NB4 (cell line): ENCODE data around the gene SLC28A2.
"Not testable (repeated sequence)": the region's sequence is repeated elsewhere in the genome, so short reads cannot be mapped to it uniquely, and the experiment has no call there.

Experiments used
- DNase-seq: peaks from one replicate; pipeline ENCODE4 v3.0.0; 2010; ENCODE audit warnings: low read depth
- H3K4me3 ChIP-seq: one replicate; pipeline ENCODE4 v1.5.1; 2011; ENCODE audit warnings: mild to moderate bottlenecking, low read depth, low read length, moderate library complexity
- MYC ChIP-seq: IDR thresholded peaks from 2 replicates; pipeline ENCODE4 v1.6.1; 2011; ENCODE audit warnings: low read depth, low read length
- POLR2A ChIP-seq: IDR thresholded peaks from 2 replicates; pipeline ENCODE4 v1.6.1; 2011; ENCODE audit warnings: mild to moderate bottlenecking; ENCODE audit not compliant: insufficient read length; ENCODE audit errors: extremely low read depth
- TF ChIP-seq, protein P1 (sequence below): IDR thresholded peaks from one replicate; pipeline ENCODE4 v1.5.1; 2012; ENCODE audit warnings: low read depth, low read length
- TF ChIP-seq, protein P2 (sequence below): IDR thresholded peaks from 2 replicates; pipeline ENCODE4 v1.6.1; 2011; ENCODE audit warnings: low read depth, low read length

The SLC28A2 gene

DNA sequence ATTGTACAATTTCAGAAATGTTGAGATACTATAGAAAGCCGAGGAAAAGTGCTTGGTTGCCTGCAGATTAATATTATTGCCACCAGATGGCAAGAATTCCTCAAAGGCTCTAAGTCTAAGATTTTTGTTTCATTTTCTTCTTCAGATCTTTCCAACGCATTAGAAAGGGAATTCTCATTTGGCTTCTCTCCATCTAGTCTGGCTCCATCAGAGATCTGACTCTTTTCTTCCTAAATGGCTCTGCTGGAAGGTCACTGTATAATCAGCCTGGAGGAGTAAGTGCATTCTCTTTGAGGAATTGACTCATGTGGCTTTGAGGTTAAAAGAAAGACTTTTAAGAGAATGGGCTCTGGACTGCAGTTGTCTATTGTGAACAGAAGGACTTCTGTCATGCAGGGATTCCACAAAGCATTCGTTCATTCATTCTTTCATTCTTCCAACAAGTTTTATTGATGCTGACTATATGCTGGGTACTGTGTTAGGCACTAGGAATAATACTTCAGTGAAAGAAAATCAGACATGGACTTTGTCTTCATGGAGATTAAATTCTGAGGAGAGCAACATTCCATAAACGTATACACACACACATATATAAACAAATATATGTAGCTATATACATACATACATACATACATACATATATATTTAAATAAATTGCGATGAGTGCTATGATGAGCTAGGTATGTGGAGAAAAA is 55.3 kb downstream of the SLC28A2 start:
- H3K4me3 ChIP-seq = peak overlapping the region; percentile 9
- TF ChIP-seq, protein P1, sequence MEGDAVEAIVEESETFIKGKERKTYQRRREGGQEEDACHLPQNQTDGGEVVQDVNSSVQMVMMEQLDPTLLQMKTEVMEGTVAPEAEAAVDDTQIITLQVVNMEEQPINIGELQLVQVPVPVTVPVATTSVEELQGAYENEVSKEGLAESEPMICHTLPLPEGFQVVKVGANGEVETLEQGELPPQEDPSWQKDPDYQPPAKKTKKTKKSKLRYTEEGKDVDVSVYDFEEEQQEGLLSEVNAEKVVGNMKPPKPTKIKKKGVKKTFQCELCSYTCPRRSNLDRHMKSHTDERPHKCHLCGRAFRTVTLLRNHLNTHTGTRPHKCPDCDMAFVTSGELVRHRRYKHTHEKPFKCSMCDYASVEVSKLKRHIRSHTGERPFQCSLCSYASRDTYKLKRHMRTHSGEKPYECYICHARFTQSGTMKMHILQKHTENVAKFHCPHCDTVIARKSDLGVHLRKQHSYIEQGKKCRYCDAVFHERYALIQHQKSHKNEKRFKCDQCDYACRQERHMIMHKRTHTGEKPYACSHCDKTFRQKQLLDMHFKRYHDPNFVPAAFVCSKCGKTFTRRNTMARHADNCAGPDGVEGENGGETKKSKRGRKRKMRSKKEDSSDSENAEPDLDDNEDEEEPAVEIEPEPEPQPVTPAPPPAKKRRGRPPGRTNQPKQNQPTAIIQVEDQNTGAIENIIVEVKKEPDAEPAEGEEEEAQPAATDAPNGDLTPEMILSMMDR = no peak
- TF ChIP-seq MYC = no peak
- TF ChIP-seq, protein P2, sequence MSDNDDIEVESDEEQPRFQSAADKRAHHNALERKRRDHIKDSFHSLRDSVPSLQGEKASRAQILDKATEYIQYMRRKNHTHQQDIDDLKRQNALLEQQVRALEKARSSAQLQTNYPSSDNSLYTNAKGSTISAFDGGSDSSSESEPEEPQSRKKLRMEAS = no peak
- TF ChIP-seq POLR2A = no peak
- DNase-seq = peak; percentile 21

DNA sequence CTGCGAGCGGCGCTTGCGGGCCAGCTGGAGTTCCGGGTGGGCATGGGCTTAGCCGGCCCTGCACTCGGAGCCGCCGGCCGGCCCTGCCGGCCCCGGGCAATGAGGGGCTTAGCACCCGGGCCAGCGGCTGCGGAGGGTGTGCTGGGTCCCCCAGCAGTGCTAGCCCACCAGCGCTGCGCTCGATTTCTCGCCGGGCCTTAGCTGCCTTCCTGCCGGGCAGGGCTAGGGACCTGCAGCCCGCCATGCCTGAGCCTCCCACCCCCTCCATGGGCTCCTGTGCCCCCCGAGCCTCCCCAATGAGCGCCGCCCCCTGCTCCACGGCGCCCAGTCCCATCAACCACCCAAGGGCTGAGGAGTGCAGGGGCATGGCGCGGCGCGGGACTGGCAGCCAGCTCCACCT is 62.1 kb downstream of the SLC28A2 start:
- not testable (repeated sequence) for H3K4me3 ChIP-seq

DNA sequence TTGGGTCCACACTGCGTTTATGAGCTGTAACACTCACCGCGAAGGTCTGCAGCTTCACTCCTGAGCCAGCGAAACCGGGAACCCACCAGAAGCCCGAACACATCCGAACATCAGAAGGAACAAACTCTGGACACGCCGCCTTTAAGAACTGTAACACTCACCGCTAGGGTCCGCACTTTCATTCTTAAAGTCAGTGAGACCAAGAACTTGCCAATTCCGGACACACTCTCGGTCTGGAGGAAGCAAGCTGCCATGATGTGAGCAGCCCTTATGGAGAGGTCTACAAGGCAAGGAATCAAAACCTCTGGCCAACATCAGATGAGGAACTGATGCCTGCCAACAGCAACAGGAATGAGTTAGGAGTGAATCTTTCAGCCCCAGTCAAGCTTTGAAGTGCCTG is 62.9 kb downstream of the SLC28A2 start:
- no peak for DNase-seq
- no peak for TF ChIP-seq POLR2A
- TF ChIP-seq, protein P2 = no peak
- no peak for TF ChIP-seq MYC
- TF ChIP-seq, protein P1 = no peak
- no peak overlapping the region for H3K4me3 ChIP-seq

More for the DNA sequence above, 62.1 kb downstream of the SLC28A2 start:
- DNase-seq = not testable (repeated sequence)

DNA sequence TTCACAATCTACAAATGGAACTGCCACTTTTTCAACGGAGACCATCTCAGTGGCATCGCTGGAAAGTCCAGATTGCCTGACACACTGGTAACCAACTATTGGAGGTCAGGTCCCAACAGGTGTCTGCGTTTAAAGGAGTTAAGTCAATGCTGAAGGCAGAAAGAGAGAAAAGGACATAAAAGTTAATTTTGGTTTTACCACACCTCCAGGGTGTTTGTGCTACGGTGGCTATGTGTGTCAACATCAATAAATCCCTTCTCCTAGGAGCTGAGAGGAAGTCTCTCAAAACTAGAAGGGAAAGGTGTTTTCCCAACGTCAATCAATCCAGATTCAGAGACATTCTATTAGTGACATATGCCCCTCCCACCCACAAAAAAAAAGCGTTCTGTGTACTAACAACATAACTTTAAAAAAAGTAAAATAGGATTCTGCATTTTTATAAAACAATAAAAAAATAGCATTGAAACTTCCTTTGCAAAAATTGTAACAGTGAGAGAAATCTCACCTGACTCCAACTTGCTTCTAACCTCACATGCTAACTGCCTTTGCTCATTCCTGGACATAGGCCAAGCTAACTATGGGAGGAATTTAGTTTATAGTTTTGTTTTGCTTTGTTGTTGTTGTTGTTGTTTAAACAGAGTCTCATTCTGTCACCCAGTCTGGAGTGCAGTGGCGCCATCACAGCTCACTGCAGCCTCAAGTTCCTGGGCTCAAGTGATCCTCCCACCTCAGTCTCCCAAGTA is 67.6 kb downstream of the SLC28A2 start:
- DNase-seq = no peak
- H3K4me3 ChIP-seq = no peak overlapping the region
- TF ChIP-seq, protein P2 = no peak
- TF ChIP-seq MYC = no peak
- TF ChIP-seq, protein P1 = no peak
- TF ChIP-seq POLR2A = no peak

DNA sequence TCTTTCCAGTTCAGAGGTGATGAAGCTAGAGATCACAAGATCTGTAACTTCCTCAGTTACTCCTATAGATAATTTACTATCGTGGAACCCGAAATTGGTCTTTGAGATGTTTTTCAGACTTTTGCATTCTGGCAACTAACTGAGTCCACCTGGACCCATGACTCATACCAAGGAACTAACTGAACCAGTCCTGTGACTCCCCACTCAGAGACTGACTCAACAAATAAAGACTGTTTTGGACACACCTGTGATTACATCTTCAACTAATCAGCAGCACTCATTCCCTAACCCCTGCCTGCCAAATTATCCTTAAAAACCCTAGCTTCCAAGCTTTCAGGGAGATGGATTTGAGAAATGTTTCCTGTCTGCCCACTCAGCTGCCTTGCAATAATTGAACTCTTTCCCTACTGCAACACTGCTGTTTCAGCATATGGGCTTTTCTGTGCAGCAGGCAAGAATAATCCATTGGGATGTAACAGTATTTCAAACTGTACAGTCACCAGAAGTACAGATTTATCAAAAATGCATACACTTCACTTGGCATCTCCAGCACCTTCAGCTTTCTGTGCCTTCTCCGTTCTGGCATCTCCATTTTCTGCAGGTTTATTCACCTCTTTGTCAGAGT is 68.7 kb downstream of the SLC28A2 start:
- no peak for DNase-seq
- TF ChIP-seq MYC (no peak), POLR2A (no peak)
- TF ChIP-seq, protein P1 = no peak
- TF ChIP-seq, protein P2 = no peak
- H3K4me3 ChIP-seq = no peak overlapping the region

DNA sequence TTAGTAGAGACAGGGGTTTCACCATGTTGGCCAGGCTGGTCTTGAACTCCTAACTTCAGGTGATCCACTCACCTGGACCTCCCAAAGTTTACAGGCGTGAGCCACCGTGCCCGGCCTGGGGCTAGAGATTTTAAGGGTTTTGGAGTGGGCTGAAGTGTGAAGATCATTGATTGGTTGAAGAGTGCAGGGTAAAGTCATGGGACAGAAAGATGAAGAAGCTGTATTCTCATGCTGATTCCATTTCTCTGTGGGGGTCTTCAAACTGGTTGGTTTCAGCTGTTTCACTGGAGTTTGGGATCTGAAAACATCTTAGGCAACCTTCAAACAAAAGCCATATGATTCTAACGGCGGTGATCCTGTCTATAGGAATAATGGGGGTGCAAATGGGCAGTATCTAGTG is 74.2 kb downstream of the SLC28A2 start:
- DNase-seq = no peak
- TF ChIP-seq MYC (no peak), POLR2A (no peak)
- TF ChIP-seq, protein P1 = no peak
- TF ChIP-seq, protein P2 = no peak
- H3K4me3 ChIP-seq = no peak overlapping the region
